ENCODE data around the gene PFAS.
"Not testable (repeated sequence)": the region's sequence is repeated elsewhere in the genome, so short reads cannot be mapped to it uniquely, and the experiment has no call there.

PFAS gene

DNA sequence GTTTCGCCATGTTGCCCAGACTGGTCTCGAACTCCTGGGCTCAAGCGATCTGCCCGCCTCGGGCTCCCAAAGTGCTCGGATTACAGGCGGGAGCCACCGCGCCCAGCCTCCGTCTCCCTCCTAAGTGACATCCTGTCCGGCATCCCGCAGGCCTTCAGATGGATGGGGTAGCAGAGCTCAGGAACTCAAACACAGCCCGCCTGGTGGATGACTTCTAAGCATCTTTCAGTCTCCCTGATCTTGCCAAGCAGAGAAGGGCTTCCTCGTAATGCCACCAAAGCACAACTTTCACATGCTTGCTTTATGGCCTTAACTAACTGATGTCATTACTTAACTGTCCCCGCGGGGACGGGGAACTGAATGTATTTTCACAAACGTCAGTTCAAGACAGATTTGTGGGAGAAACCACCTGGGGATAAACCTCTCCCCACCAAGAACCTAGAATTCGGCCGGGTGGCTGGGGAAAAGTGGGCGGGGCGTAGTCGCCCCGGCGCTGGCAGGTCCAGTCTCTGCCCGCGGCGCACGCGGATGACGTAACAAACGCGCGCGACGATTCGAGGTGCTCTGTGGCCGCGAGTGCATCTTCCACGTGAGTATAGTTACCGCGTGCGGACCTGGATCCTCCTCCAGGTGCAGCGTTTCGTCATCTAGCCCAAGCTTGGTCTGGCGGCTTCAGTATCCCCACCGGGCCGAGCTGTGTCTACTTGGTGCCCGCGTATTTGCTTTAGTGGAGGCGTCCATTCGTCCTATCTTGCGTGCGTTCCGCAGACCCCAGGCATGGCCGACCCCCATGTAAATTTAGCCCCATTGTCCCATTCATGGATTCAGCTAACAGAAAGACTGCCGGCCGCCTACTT, at the start of gene PFAS:
Gene PFAS, plus strand, starts transcription at position 539 of the 857 bp plus-strand sequence. CDS start 4,649 bp downstream, outside the sequence.
- DNase-seq: no peak

- DNase-seq: no peak
These were observed 44.1 kb upstream of the PFAS start for GRCh38 chr17:8204761-8205555.

DNA sequence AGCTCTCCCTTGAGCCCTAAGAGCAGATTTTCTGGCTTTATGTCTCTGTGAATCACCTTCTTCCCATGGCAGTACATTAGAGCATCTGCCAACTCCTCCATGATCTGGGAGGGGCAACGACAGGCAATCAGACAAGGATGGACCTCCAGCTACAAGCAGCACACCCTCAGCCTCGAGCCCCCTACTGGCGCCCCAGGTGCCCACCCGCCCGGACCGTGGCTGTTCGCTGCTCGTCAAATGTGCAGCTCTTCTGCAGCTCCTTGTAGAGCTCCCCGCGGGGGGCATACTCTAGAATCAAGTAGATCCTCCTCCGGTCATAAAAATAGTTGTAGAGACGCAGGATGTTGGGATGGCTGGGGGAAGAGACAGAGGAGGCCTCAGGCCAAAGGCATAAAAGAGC, 42.6 kb upstream of the PFAS start:
- no peak for DNase-seq

DNA sequence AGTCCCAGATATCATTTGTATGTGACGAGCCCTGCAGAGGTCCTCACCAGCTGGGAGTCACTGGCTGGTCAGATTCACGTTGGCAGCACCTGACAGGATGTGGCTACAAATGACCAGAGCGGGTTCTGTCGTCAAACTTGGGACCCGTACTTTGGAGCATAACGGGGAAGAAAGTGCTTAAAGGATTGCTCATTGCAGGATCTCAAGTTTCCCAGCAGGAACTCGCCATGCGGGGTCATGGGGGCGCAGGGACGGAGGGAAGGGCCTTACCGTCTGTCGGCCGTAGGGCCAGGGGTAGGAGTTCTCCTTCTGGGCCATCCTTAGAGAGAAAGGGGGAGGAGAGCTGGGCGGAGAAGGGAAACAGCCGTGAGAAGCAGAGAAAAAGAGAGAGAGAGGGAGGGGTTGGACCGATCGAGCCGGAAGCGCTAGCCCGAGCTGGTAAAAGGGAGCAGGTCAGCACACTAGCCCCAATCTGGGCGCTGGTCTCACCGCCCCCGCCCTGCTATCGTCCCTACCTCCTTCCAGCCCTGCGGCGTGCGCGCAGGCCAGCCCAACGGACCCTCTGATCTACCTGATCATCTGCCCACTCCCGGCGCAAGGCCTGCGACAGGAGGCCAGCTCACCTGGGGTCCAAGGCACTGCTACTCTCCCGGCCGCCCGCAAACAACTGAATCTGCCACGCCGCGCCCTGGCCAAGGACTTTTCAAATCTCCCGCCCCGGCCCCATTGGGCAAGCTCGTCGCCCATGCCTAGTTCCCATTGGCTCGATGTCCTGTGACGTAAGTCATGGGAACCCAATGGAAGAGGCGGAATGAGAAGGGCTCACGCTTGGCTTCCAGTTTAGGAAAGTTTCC, 39.0 kb upstream of the PFAS start, which contains the start of gene AURKB:
Gene AURKB, minus strand, starts transcription at position 669 of the 854 bp plus-strand sequence. Its CDS starts 351 bp downstream, at position 318.
- peak; percentile 52 for DNase-seq

DNA sequence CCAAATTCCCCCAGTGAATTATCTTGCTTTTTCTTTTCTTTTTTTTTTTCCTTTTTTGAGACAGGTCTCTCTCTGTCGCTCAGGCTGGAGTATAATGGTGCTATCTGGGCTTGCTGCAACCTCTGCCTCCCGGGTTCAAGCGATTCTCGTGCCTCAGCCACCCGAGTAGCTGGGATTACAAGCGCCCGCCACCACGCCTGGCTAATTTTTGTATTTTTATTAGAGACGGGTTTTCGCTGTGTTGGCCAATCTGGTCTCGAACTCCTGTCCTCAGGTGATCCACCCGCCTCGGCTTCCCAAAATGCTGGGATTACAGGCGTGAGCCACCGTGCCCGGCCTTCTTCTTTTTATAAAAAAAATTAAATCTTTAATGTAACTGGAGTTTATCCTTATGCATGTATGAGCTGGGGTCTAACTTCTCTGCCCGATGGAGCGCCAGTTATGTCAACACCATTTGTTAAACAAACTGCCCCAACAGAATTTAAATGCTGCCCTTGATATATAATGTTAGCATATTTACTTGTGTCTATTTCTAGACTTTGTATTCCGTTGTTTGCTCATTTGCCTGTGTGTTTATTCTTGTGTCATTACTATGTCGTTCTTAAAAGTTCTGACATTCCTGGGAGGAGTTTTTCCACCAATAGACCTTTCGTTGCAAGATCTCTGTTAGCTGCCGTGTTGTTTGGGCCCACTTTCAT, 38.2 kb upstream of the PFAS start:
- DNase-seq: no peak

DNA sequence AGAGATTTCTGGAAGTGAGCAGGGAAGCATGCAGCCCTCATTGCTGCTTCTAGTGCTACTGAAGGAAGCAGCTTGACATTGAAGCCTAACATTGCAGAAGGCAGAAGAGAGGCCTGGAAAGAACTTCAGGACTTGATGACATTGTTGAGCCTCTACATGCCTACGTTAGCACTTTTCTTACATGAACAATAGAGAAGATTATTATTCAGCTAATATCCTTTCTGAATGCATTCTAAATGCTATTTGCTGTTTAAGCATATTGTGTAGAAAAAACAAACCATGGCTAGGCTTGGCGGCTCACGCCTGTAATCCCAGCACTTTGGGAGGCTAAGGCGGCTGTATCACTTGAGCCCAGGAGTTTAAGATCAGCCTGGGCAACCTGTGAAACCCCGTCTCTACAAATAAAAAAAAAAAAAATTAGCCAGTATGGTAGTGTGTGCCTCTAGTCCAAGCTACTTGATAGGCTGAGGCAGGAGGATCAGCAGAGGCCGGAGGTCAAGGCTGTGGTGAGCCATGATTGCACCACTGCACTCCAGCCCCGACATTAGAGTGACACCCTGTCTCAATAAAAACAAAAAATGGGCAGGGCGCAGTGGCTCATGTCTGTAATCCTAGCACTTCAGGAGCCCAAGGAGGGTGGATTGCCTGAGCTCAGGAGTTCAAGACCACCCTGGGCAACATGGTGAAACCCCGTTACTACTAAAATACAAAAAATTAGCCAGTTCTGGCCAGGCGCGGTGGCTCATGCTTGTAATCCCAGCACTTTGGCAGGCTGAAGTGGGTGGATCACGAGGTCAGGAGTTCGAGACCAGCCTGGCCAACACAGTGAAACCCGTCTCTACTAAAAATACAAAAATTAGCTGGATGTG, 36.5 kb upstream of the PFAS start:
- DNase-seq: no peak

DNA sequence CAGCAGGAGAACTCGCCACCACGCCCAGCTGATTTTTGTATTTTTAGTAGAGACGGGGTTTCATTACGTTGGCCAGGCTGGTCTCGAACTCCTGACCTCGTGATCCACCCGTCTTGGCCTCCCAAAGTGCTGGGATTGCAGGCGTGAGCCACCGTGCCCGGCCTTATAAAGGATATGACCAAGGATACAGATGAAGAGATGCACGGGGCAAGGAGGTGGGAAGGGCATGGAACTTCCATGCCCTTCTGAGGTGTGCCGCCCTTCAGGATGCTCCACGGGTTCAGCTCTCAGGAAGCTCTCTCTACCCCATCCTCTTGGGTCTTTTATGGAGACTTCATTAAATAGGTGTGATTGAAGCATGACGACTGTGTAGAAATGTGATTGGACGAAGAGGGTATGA, 35.1 kb upstream of the PFAS start:
- DNase-seq: not testable (repeated sequence)

DNA sequence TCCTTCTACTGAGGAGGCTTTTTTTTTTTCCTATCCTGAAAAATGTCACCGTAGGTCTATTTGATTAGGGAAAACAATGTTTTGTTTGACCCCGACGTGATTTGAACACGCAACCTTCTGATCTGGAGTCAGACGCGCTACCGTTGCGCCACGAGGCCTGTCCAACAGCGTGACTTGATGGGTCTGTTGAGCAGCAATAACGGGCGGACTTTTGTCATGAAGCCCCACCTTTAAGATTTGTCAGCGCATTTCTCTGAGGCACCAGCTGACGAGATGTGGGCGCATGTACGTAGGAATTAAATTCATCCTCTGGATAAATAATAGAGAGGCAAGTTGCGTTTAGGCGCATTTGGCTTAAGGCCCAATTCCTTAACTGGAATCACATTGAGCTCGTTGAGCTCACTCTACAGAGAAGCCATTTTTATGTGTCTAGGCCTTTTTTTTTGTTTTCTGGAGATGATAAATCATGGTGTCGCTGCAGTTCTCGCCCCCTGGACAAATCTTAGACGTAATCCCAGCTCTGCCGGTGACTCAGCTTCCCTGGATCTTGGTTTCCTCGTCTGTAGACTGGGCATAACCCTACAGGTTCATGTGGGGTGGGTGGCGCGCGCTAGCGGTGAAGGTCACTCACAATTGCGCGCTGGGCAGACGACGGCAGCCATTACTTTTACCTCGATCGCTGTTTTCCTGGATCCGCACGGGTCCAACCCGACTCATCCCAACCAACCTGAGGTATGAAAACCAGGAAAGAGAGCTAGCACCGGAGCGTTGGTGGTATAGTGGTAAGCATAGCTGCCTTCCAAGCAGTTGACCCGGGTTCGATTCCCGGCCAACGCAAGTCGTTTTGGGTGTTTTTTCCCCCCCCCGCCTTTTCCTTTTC, 28.1 kb upstream of the PFAS start:
- DNase-seq: peak; percentile 17

DNA sequence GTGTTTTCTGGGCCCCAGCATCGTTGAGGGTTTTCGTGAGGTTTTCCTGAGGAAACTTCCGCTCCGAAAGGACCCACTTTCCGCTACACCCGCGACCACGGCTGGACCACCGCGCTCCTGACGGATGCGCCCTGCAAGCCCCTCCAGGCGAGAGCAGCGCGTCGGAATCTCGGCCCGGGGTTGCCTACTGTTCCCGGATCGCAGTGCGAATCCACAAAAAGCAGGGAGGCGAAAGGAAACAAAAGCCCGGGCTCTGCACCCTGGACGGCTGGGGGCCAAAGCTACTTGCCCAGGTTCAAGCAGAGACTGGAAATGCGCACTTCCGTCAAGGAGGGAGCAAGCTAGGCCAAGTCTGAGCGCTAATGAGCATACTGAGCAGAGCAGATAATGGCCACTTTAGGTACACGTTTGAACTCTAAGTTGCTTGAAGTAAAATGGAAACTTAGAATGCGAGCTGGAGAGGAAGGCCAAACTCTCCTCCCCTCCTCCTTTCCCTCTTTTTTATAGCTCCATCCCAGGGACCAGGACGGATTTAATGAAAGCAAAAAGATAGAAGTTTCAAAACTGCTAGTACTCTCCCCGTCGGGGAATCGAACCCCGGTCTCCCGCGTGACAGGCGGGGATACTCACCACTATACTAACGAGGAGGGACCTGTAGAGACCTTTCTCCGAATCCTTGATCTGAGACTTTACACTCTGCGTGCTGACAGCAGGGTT, 27.3 kb upstream of the PFAS start:
- peak; percentile 42 for DNase-seq

GRCh38 chr17:8222380-8222629, 26.8 kb upstream of the PFAS start:
- DNase-seq: no peak

DNA sequence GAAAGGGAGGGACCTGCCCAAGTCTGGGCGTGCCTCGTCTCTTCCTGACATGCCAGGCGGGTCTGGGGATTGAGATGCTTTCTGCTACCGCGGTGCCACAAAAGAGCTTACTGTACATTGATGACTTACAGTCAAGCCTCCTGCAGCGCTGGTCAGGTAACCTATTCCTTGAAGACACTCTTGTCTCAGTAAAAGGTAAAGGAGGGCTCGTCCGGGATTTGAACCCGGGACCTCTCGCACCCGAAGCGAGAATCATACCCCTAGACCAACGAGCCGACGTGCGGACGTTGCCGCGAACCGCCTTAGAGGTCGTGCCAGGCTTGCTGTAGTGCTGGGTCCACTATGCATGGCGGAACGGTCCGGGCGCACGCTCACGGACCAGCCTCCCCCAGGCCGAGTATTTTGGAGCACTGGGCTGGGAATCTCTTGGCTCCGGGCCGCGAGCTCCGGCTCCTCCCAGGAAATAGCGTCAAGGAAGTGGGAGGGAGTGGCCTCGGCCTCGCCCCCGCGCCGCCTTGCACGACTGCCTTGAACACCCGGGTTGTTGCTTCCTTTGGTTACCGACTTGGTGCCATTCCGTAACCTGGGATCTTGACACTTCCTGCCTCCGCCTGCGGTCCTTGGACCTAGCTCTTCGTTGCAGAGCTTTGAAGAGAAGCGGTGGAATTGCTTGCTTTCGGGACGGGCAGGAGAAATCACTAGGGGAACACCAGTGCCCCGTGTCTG, 26.3 kb upstream of the PFAS start:
- peak; percentile 59 for DNase-seq

GRCh38 chr17:8223356-8224126, 25.5 kb upstream of the PFAS start:
- no peak for DNase-seq

GRCh38 chr17:8224891-8225812, 23.9 kb upstream of the PFAS start:
- DNase-seq: no peak

GRCh38 chr17:8225813-8226535, 23.1 kb upstream of the PFAS start:
- DNase-seq: no peak

- DNase-seq: no peak
These were observed 22.4 kb upstream of the PFAS start for GRCh38 chr17:8226536-8227237.

DNA sequence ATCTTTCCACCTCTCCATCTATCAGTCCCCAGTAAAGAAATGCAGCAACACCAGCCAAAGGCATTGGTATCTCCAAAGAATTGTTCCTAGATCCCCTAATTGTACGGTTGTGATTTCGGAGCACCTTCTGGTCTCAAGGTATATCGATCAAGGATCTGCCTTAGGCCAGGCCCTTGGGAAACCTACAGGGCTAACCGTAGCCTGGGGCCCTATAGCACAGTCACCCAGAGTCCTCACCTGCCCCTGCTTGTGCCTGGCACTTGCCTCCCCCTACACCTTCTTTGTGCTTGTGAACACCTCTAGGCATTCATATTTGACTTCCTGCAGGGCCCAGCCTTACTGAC, 21.9 kb upstream of the PFAS start:
- no peak for DNase-seq

Data from SIG-M5 (cell line).